Activated T-cell treated with anti-CD3 and anti-CD28 coated beads, Interleukin-2, amount 50 U/mL, for 24 hours (primary cell): Measurements from ENCODE around the gene ADAMTS1.

Experiments used
- DNase-seq: peaks from one replicate; pipeline ENCODE4 v3.0.0-alpha.2; 2020
- H3K27ac Mint-ChIP-seq: 2 replicates; pipeline ENCODE4 v1.8.0; 2020; ENCODE audit warnings: mild to moderate bottlenecking, mixed read lengths
- H3K27me3 Mint-ChIP-seq: 2 replicates; pipeline ENCODE4 v1.8.0; 2020; ENCODE audit warnings: mixed read lengths
- H3K36me3 Mint-ChIP-seq: 2 replicates; pipeline ENCODE4 v1.8.0; 2020; ENCODE audit warnings: low read depth, mixed read lengths
- H3K4me1 Mint-ChIP-seq: 2 replicates; pipeline ENCODE4 v1.8.0; 2020; ENCODE audit warnings: low read depth, mixed read lengths
- H3K4me3 Mint-ChIP-seq: 2 replicates; pipeline ENCODE4 v1.8.0; 2020; ENCODE audit warnings: mild to moderate bottlenecking, moderate library complexity, mixed read lengths
- H3K9me3 Mint-ChIP-seq: 2 replicates; pipeline ENCODE4 v1.8.0; 2020; ENCODE audit warnings: mixed read lengths

The ADAMTS1 gene

GRCh38 chr21:26795866-26796329 lies 49.3 kb downstream of the ADAMTS1 start:
- Mint-ChIP-seq H3K27ac (no peak overlapping the region), H3K9me3 (no peaks in the 10 kb centered on the region)
- DNase-seq = no peak

GRCh38 chr21:26795412-26795805 lies 49.8 kb downstream of the ADAMTS1 start:
- Mint-ChIP-seq H3K27me3 (peaks cover 9% of the 10 kb centered on the region), H3K27ac (no peak overlapping the region), H3K4me1 (no peaks in the 10 kb centered on the region), H3K9me3 (no peaks in the 10 kb centered on the region), H3K4me3 (no peak overlapping the region), H3K36me3 (no peaks in the 10 kb centered on the region)
- DNase-seq = no peak

More at GRCh38 chr21:26795866-26796329, 49.3 kb downstream of the ADAMTS1 start:
- no peak overlapping the region for H3K4me3 Mint-ChIP-seq
- H3K36me3 Mint-ChIP-seq = no peaks in the 10 kb centered on the region
- peaks cover 9% of the 10 kb centered on the region for H3K27me3 Mint-ChIP-seq
- no peaks in the 10 kb centered on the region for H3K4me1 Mint-ChIP-seq

- H3K9me3 Mint-ChIP-seq = no peaks in the 10 kb centered on the region
- no peaks in the 10 kb centered on the region for H3K4me1 Mint-ChIP-seq
These were observed 50.4 kb downstream of the ADAMTS1 start for GRCh38 chr21:26794597-26795411.

GRCh38 chr21:26790296-26790695 lies 54.9 kb downstream of the ADAMTS1 start:
- Mint-ChIP-seq H3K27ac (no peak overlapping the region), H3K36me3 (no peaks in the 10 kb centered on the region), H3K4me1 (no peaks in the 10 kb centered on the region), H3K4me3 (no peak overlapping the region), H3K9me3 (no peaks in the 10 kb centered on the region), H3K27me3 (peaks cover 4% of the 10 kb centered on the region)
- DNase-seq = no peak

More at GRCh38 chr21:26794597-26795411, 50.4 kb downstream of the ADAMTS1 start:
- Mint-ChIP-seq H3K27ac (no peak overlapping the region), H3K36me3 (no peaks in the 10 kb centered on the region), H3K4me3 (no peak overlapping the region), H3K27me3 (peaks cover 9% of the 10 kb centered on the region)
- DNase-seq = no peak

- DNase-seq = no peak
- H3K36me3 Mint-ChIP-seq = no peaks in the 10 kb centered on the region
- no peak overlapping the region for H3K4me3 Mint-ChIP-seq
- H3K27ac Mint-ChIP-seq = no peak overlapping the region
- H3K4me1 Mint-ChIP-seq = no peaks in the 10 kb centered on the region
- H3K27me3 Mint-ChIP-seq = no peaks in the 10 kb centered on the region
- no peaks in the 10 kb centered on the region for H3K9me3 Mint-ChIP-seq
These were observed 56.4 kb downstream of the ADAMTS1 start for GRCh38 chr21:26788790-26789189.
